ENCODE measurements around the gene SLC39A8. TPM values are rescaled to one million over a fixed set of nuclear protein-coding genes. Genes with fewer than 3 reads are reported as not detected.

The SLC39A8 gene
- total RNA-seq, 1 donor from 2014 or later = 7.6 TPM

- Histone ChIP-seq H3K27me3 (ENCODE audit: control insufficient read depth, insufficient read depth, low read length) (no peaks in the 10 kb centered on the region), H3K4me3 (ENCODE audit: low read depth, low read length) (no peak overlapping the region), H3K36me3 (ENCODE audit: control insufficient read depth, insufficient read depth, low read length) (no peaks in the 10 kb centered on the region)
- no peak for TF ChIP-seq CTCF (IDR thresholded peaks at IDR 0.05; ENCODE audit: insufficient read depth, low read length, severe bottlenecking)
- FAIRE-seq (no peak), DNase-seq (ENCODE audit: low read depth) (no peak)
Measured at GRCh38 chr4:102230194-102230593, 115.1 kb downstream of the SLC39A8 start.

GRCh38 chr4:102227388-102227787, 117.9 kb downstream of the SLC39A8 start:
- FAIRE-seq = no peak
- TF ChIP-seq CTCF (IDR thresholded peaks at IDR 0.05; ENCODE audit: insufficient read depth, low read length, severe bottlenecking) = no peak
- Histone ChIP-seq H3K27me3 (ENCODE audit: control insufficient read depth, insufficient read depth, low read length) (no peaks in the 10 kb centered on the region), H3K36me3 (ENCODE audit: control insufficient read depth, insufficient read depth, low read length) (no peaks in the 10 kb centered on the region), H3K4me3 (ENCODE audit: low read depth, low read length) (no peak overlapping the region)
- no peak for DNase-seq (ENCODE audit: low read depth)

GRCh38 chr4:102223461-102223860, 121.8 kb downstream of the SLC39A8 start:
- FAIRE-seq (no peak), DNase-seq (ENCODE audit: low read depth) (no peak)
- TF ChIP-seq CTCF (IDR thresholded peaks at IDR 0.05; ENCODE audit: insufficient read depth, low read length, severe bottlenecking) = no peak
- Histone ChIP-seq H3K36me3 (ENCODE audit: control insufficient read depth, insufficient read depth, low read length) (no peaks in the 10 kb centered on the region), H3K27me3 (ENCODE audit: control insufficient read depth, insufficient read depth, low read length) (peaks cover 5% of the 10 kb centered on the region), H3K4me3 (ENCODE audit: low read depth, low read length) (no peak overlapping the region)

GRCh38 chr4:102222838-102223409, 122.4 kb downstream of the SLC39A8 start:
- FAIRE-seq = no peak
- TF ChIP-seq CTCF (IDR thresholded peaks at IDR 0.05; ENCODE audit: insufficient read depth, low read length, severe bottlenecking) = no peak
- Histone ChIP-seq H3K4me3 (ENCODE audit: low read depth, low read length) (no peak overlapping the region), H3K27me3 (ENCODE audit: control insufficient read depth, insufficient read depth, low read length) (peaks cover 5% of the 10 kb centered on the region), H3K36me3 (ENCODE audit: control insufficient read depth, insufficient read depth, low read length) (no peaks in the 10 kb centered on the region)
- no peak for DNase-seq (ENCODE audit: low read depth)

GRCh38 chr4:102219129-102219528, 126.2 kb downstream of the SLC39A8 start:
- no peaks in the 10 kb centered on the region for H3K36me3 ChIP-seq (ENCODE audit: control insufficient read depth, insufficient read depth, low read length)
- DNase-seq (ENCODE audit: low read depth) = no peak
- peaks cover 5% of the 10 kb centered on the region for H3K27me3 ChIP-seq (ENCODE audit: control insufficient read depth, insufficient read depth, low read length)
- no peak for FAIRE-seq
- H3K4me3 ChIP-seq (ENCODE audit: low read depth, low read length) = no peak overlapping the region
- no peak for TF ChIP-seq CTCF (IDR thresholded peaks at IDR 0.05; ENCODE audit: insufficient read depth, low read length, severe bottlenecking)

- Histone ChIP-seq H3K36me3 (ENCODE audit: control insufficient read depth, insufficient read depth, low read length) (no peaks in the 10 kb centered on the region), H3K27me3 (ENCODE audit: control insufficient read depth, insufficient read depth, low read length) (peaks cover 5% of the 10 kb centered on the region), H3K4me3 (ENCODE audit: low read depth, low read length) (no peak overlapping the region)
- DNase-seq (ENCODE audit: low read depth) (no peak), FAIRE-seq (no peak)
- TF ChIP-seq CTCF (IDR thresholded peaks at IDR 0.05; ENCODE audit: insufficient read depth, low read length, severe bottlenecking) = no peak
Measured at GRCh38 chr4:102218656-102219055, 126.6 kb downstream of the SLC39A8 start.
